ENCODE data around the gene MIOS.
"Not testable (repeated sequence)": the region's sequence is repeated elsewhere in the genome, so short reads cannot be mapped to it uniquely, and the experiment has no call there.

Gene MIOS

GRCh38 chr7:7640221-7641128 lies 73.8 kb downstream of the MIOS start, which contains the start of gene UMAD1:
UMAD1 (plus strand) TSS chr7:7640752; CDS start chr7:7673372, 32,620 bp downstream.
- ATAC-seq: peak; percentile 97
- Mint-ChIP-seq H3K9me3 (peaks cover 0 to 1% of the 10 kb centered on the region in 2 donors), H3K4me3 (peak within 1 kb of the TSS; percentile 93 to 97), H3K27me3 (no peaks in the 10 kb centered on the region), H3K27ac (peak within 1 kb of the TSS; percentile 96 to 100), H3K4me1 (peaks cover 50% of the 10 kb centered on the region)
- DNase-seq: peak; percentile 95 to 99

DNA sequence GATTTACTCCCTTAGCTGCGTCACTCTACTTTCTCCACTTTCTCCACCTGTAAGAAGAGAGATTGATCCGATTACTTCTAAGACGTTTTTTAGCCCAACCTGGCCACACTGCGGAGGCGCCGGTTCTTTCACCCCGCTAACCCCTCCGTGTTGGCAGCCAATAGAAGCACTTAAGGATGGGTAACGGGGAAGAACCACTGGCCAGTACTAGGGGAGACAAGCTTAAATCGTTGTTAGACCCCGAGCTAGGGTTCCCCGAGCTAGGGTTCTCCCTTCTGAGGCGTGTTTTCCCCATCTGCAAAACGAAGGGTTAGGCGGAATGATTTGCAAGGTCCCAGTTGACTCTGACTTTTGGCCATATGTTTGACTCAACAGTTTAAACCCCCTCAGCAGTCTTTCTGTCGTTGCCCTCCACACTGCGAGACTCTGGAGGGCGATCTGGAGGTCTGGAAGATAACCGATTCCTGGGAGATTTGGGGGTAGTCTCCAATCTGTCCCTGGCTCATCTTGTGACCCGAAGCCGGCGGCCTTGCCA lies 74.5 kb downstream of the MIOS start:
- peaks cover 56% of the 10 kb centered on the region for H3K4me1 Mint-ChIP-seq
- H3K27me3 Mint-ChIP-seq: no peaks in the 10 kb centered on the region
- H3K9me3 Mint-ChIP-seq: peaks cover 0 to 6% of the 10 kb centered on the region in 2 donors
- DNase-seq (no peak), ATAC-seq (peak; percentile 25)
- H3K27ac Mint-ChIP-seq: peak overlapping the region; percentile 96 to 100
- peak overlapping the region; percentile 93 to 97 for H3K4me3 Mint-ChIP-seq

DNA sequence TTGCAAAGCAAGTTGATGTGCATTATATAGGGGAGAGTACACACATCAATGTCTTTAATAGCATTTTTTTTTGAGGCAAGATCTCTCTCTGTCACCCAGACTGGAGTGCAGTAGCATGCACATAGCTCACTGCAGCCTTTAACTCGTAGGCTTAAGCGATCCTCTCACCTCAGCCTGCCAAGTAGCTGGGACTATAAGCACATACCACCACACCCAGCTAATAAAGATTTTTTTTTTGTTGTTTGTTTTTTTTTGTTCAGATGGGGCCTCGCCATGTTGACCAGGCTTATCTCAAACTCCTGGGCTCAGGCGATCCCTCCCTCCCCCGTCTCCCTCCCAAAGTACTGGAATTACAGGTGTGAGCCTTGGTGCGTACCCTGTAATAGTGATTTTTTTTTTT lies 75.4 kb downstream of the MIOS start:
- Mint-ChIP-seq H3K27ac (no peak overlapping the region), H3K9me3 (peaks cover 0 to 6% of the 10 kb centered on the region in 2 donors), H3K27me3 (no peaks in the 10 kb centered on the region), H3K4me1 (peaks cover 63% of the 10 kb centered on the region), H3K4me3 (peak overlapping the region; percentile 93 to 97)
- ATAC-seq (no peak), DNase-seq (no peak)

- no peak for DNase-seq
- no peak overlapping the region for H3K27ac Mint-ChIP-seq
- H3K27me3 Mint-ChIP-seq: no peaks in the 10 kb centered on the region
- H3K4me3 Mint-ChIP-seq: no peak overlapping the region
- H3K9me3 Mint-ChIP-seq: peaks cover 0 to 6% of the 10 kb centered on the region in 2 donors
- no peak for ATAC-seq
- H3K4me1 Mint-ChIP-seq: peaks cover 72% of the 10 kb centered on the region
Measured at GRCh38 chr7:7647495-7648036, 80.9 kb downstream of the MIOS start.

DNA sequence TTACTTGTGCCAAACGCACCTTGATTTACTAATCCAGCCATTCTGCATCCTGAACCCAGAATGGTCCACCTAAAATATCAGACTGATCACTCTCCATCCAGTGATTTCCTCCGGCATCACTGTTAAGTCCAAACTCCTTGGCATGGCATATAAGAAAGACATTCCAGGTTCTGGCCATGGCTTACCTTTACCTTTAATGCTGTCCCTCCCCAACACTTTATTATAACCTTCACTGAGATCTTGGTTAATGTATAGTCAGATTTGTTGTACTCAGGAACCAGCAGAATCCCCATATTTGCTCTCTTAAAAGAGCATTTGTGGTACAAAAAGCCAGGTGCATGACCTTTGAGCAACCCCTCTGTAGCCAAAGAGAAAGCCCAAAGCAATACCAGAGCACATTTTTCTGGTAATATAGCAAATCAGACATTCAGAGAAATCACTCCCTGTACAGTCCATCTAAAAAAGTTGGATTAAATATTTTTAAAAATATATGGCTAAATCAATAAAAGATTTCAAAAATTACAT lies 84.1 kb downstream of the MIOS start:
- H3K27me3 Mint-ChIP-seq: no peaks in the 10 kb centered on the region
- DNase-seq: no peak
- no peak for ATAC-seq
- H3K4me1 Mint-ChIP-seq: peaks cover 60% of the 10 kb centered on the region
- H3K9me3 Mint-ChIP-seq: peaks cover 0 to 2% of the 10 kb centered on the region in 2 donors
- no peak overlapping the region for H3K27ac Mint-ChIP-seq
- H3K4me3 Mint-ChIP-seq: no peak overlapping the region

DNA sequence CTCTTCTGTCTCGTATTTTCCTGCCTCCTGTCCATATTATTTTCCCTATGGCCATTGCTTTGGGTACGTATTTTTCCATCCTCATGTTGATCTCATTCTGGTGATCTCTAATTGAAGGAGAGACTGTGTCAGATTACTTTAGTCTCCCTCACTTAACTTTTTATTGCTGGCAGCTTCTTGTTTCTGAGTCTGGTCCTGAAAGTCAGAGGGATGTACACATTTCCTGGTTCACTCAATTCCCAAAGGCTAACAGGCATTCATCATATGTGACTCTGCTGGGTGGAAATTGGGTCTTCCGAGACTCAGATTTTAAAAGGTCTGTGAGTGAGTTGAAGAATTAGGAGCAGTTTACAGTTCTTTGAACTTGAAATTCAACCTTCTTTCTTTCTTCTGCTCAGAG lies 84.8 kb downstream of the MIOS start:
- Mint-ChIP-seq H3K27me3 (no peaks in the 10 kb centered on the region), H3K4me1 (peaks cover 55% of the 10 kb centered on the region), H3K9me3 (no peaks in the 10 kb centered on the region), H3K27ac (no peak overlapping the region), H3K4me3 (no peak overlapping the region)
- DNase-seq (no peak), ATAC-seq (no peak)

DNA sequence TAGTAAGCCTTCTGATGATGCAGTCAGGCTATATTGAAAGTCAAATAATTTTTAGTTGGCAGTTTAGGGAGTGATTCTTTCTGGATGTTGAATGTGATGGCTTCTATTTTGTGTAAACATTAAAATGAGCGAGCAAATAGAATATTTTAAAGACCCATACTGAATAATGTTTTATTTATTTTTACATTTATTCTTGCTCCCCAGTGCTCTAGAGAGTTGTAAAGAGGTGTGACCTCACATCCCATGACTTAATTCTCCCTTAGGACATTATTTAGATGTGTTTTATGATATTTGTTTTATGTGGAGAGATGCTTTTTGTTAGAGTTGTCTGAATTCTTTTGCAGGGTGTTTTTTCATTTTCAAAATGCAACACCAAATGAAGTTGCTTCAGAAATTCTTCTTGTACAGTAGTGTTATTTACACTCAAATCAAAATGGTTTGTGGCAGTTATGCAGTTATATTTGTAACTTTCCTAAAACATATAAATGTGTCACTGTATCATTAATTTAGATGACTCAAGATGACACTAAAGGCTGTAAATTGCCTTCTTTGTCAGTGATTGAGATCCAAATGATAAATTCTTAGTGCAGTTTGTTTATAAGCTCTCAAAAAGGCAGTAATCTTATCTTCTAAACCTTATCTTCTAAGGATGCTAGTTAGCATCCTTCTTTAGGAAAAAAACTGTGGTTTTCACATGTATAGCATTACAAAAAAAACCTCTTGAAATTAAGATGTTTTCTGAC lies 86.3 kb downstream of the MIOS start:
- Mint-ChIP-seq H3K4me1 (peaks cover 45% of the 10 kb centered on the region), H3K9me3 (peaks cover 2 to 9% of the 10 kb centered on the region in 2 donors), H3K27me3 (no peaks in the 10 kb centered on the region), H3K4me3 (no peak overlapping the region), H3K27ac (no peak overlapping the region)
- DNase-seq (no peak), ATAC-seq (no peak)

- no peak for ATAC-seq
- peak in 1 of 2 donors; percentile 9 for DNase-seq
- H3K4me3 Mint-ChIP-seq: no peak overlapping the region
- no peak overlapping the region for H3K27ac Mint-ChIP-seq
- peaks cover 10 to 17% of the 10 kb centered on the region in 2 donors for H3K9me3 Mint-ChIP-seq
- no peaks in the 10 kb centered on the region for H3K27me3 Mint-ChIP-seq
- peaks cover 42% of the 10 kb centered on the region for H3K4me1 Mint-ChIP-seq
Measured at GRCh38 chr7:7653593-7654187, 87.0 kb downstream of the MIOS start.

- no peak for ATAC-seq
- peaks cover 21 to 31% of the 10 kb centered on the region in 2 donors for H3K9me3 Mint-ChIP-seq
- H3K27ac Mint-ChIP-seq: no peak overlapping the region
- H3K4me3 Mint-ChIP-seq: no peak overlapping the region
- no peaks in the 10 kb centered on the region for H3K27me3 Mint-ChIP-seq
- peaks cover 45% of the 10 kb centered on the region for H3K4me1 Mint-ChIP-seq
- no peak for DNase-seq
Measured at GRCh38 chr7:7654964-7655715, 88.5 kb downstream of the MIOS start.

DNA sequence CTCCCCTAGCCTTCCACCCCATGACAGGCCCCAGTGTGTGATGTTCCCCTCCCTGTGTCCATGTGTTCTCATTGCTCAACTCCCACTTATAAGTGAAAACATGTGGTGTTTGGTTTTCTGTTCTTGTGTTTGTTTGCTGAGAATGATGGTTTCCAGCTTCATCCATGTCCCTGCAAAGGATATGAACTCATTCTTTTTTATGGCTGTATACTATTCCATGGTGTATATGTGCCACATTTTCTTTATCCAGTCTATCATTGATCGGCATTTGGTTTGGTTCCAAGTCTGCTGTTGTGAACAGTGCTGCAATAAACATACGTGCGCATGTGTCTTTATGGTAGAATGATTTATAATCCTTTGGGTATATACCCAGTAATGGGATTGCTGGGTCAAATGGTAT lies 89.8 kb downstream of the MIOS start:
- peaks cover 36% of the 10 kb centered on the region for H3K4me1 Mint-ChIP-seq
- H3K4me3 Mint-ChIP-seq, ATAC-seq, H3K27me3 Mint-ChIP-seq, H3K27ac Mint-ChIP-seq, DNase-seq: not testable (repeated sequence)
- H3K9me3 Mint-ChIP-seq: peaks cover 21 to 32% of the 10 kb centered on the region in 2 donors

All from stimulated activated naive CD8-positive, alpha-beta T cell treated with anti-CD3 and anti-CD28 coated beads, Interleukin-15, amount 100 ng/mL, for 72 hours (primary cell).